CD4-positive, alpha-beta memory T cell (primary cell): Measurements from ENCODE around the gene CEBPB. TPM values are rescaled to one million over a fixed set of nuclear protein-coding genes. Genes with fewer than 3 reads are reported as not detected.
A peak's percentile ranks its signal among the peaks of the same experiment; 100 is the strongest.

Experiments used
- CTCF ChIA-PET: fragments of 350-600 bp; sonication (Branson Sonifier 250); formaldehyde crosslinking; loops from one replicate; lab custom pipeline; 2021; ENCODE audit warnings: inconsistent platforms; ENCODE audit not compliant: partially characterized antibody; lab: Charles Lee
- POLR2A ChIA-PET: fragments of 350-600 bp; sonication (Branson Sonifier 250); formaldehyde crosslinking; loops from one replicate; lab custom pipeline; 2021; ENCODE audit not compliant: partially characterized antibody; lab: Charles Lee
- DNase-seq, 5 donors: peaks; one replicate each; pipeline versions ENCODE4 v3.0.0 to v3.0.0-alpha.2; 2020 to 2022; ENCODE audit warnings: mixed read lengths in 1 of 5
- H3K27ac ChIP-seq: one replicate; pipeline ENCODE4 v1.7.0; 2013; ENCODE audit warnings: low read depth, low read length
- H3K27me3 ChIP-seq: 2 replicates; pipeline ENCODE4 v1.7.0; 2013; ENCODE audit warnings: mild to moderate bottlenecking, low read length, moderate library complexity; ENCODE audit not compliant: insufficient read depth
- H3K36me3 ChIP-seq: 2 replicates; pipeline ENCODE4 v1.7.0; 2013; ENCODE audit warnings: mild to moderate bottlenecking, low read length, moderate library complexity; ENCODE audit not compliant: insufficient read depth
- H3K4me1 ChIP-seq: 2 replicates; pipeline ENCODE4 v1.7.0; 2013; ENCODE audit warnings: mild to moderate bottlenecking, low read length, moderate library complexity; ENCODE audit not compliant: insufficient read depth
- H3K4me3 ChIP-seq, 2 donors: one replicate each; pipeline ENCODE4 v1.7.0; 2013; ENCODE audit warnings: low read length in 2 of 2, mild to moderate bottlenecking in 1 of 2
- H3K9me3 ChIP-seq, 2 donors: one replicate each; pipeline ENCODE4 v1.7.0; 2013; ENCODE audit warnings: low read length in 2 of 2, control low read depth in 1 of 2; ENCODE audit not compliant: control insufficient read depth in 1 of 2
- H3K27ac Mint-ChIP-seq, 7 donors: one replicate each; pipeline ENCODE4 v1.8.0; 2020 to 2021; ENCODE audit warnings: mixed read lengths in 7 of 7, mild to moderate bottlenecking in 6 of 7, inconsistent platforms in 3 of 7, moderate library complexity in 3 of 7
- H3K27me3 Mint-ChIP-seq, 2 donors: one replicate each; pipeline ENCODE4 v1.8.0; 2020 to 2021; ENCODE audit warnings: mixed read lengths in 2 of 2
- H3K36me3 Mint-ChIP-seq, 2 donors: one replicate each; pipeline ENCODE4 v1.8.0; 2020 to 2021; ENCODE audit warnings: mixed read lengths in 2 of 2, inconsistent platforms in 1 of 2, mild to moderate bottlenecking in 1 of 2
- H3K4me1 Mint-ChIP-seq, 4 donors: one replicate each; pipeline ENCODE4 v1.8.0; 2020 to 2021; ENCODE audit warnings: mixed read lengths in 4 of 4, mild to moderate bottlenecking in 1 of 4
- H3K4me3 Mint-ChIP-seq, 8 donors: one replicate each; pipeline ENCODE4 v1.8.0; 2020 to 2021; ENCODE audit warnings: mixed read lengths in 8 of 8, mild to moderate bottlenecking in 7 of 8, moderate library complexity in 6 of 8, inconsistent platforms in 3 of 8
- H3K9me3 Mint-ChIP-seq, 8 donors: one replicate each; pipeline ENCODE4 v1.8.0; 2020 to 2021; ENCODE audit warnings: mixed read lengths in 8 of 8, mild to moderate bottlenecking in 5 of 8, inconsistent platforms in 3 of 8, moderate library complexity in 1 of 8
- intact Hi-C: fragments of 100-400 bp; cut with micrococcal nuclease; formaldehyde crosslinking; loops from one replicate; pipeline ENCODE4 v1.15.1; 2023
- polyA plus RNA-seq, 2 donors: library from polyadenylated mRNA; unstranded; fragments of 300-500 nt; fragmentation: Illumina TruSeq; gene quantifications; one replicate each; pipeline ENCODE4 v1.2.3, GENCODE V29; 2021
- total RNA-seq, 2 experiments: library from RNA; stranded (reverse); gene quantifications; one replicate each; pipeline ENCODE4 v1.2.3, GENCODE V29; 2021

Gene CEBPB
- total and polyA plus RNA-seq, 4 experiments from 2014 or later: 12.8 to 34.3 (median 28.1) TPM

DNA sequence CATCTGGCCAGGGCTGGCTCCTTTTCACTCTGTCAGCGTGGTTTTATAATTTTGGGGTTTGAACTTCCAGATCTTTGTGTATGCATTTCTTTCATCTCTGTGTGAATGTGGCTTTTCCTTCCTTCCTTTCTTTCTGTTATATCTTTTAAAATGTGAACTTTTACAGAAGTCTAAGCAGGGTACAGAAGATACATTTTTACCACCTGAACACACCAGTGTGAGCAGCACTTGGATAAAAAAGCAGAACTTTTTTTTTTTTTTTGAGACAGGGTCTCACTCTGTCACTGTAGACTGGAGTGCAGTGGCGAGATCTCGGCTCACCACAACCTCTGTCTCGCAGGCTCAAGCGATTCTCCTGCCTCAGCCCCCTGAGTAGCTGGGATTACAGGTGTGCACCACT is 20.5 kb downstream of the CEBPB start:
- Mint-ChIP-seq H3K4me1 (peaks cover 7 to 17% (median 12%) of the 10 kb centered on the region in 4 donors), H3K36me3 (no peaks in the 10 kb centered on the region), H3K27ac (peak overlapping the region in 1 of 7 donors; percentile 46), H3K4me3 (peak overlapping the region in 3 of 8 donors; percentile 5 to 61 (median 5)), H3K9me3 (peaks cover 0 to 1% (median 0%) of the 10 kb centered on the region in 8 donors), H3K27me3 (peaks cover 4 to 12% of the 10 kb centered on the region in 2 donors)
- POLR2A ChIA-PET: no interaction called here
- Histone ChIP-seq H3K27me3 (no peaks in the 10 kb centered on the region), H3K9me3 (no peaks in the 10 kb centered on the region), H3K4me1 (peaks cover 3% of the 10 kb centered on the region), H3K36me3 (no peaks in the 10 kb centered on the region), H3K4me3 (no peak overlapping the region), H3K27ac (no peak overlapping the region)
- no peak for DNase-seq
- intact Hi-C loops: no loop called here
- CTCF ChIA-PET: interaction anchor here (0.7 kb wide), 1 partner anchor 8 kb away, joined by 3 read pairs; no protein-coding TSS in a partner anchor

- peaks cover 6 to 12% of the 10 kb centered on the region in 2 donors for H3K27me3 Mint-ChIP-seq
- Histone ChIP-seq H3K27ac (no peak overlapping the region), H3K36me3 (no peaks in the 10 kb centered on the region), H3K9me3 (no peaks in the 10 kb centered on the region), H3K4me3 (no peak overlapping the region), H3K4me1 (peaks cover 3% of the 10 kb centered on the region), H3K27me3 (no peaks in the 10 kb centered on the region)
- H3K4me1 Mint-ChIP-seq: peaks cover 7 to 17% (median 11%) of the 10 kb centered on the region in 4 donors
- intact Hi-C loops: no loop called here
- no peak overlapping the region for H3K4me3 Mint-ChIP-seq
- POLR2A ChIA-PET: no interaction called here
- CTCF ChIA-PET: no interaction called here
- peaks cover 0 to 1% (median 0%) of the 10 kb centered on the region in 8 donors for H3K9me3 Mint-ChIP-seq
- H3K27ac Mint-ChIP-seq: peak overlapping the region in 1 of 7 donors; percentile 62
- no peak for DNase-seq
- no peaks in the 10 kb centered on the region for H3K36me3 Mint-ChIP-seq
These were observed 23.0 kb downstream of the CEBPB start for GRCh38 chr20:50213531-50214106.

GRCh38 chr20:50214226-50215024 is 23.8 kb downstream of the CEBPB start:
- Histone ChIP-seq H3K9me3 (no peaks in the 10 kb centered on the region), H3K27me3 (no peaks in the 10 kb centered on the region), H3K36me3 (no peaks in the 10 kb centered on the region), H3K4me1 (peaks cover 3% of the 10 kb centered on the region), H3K27ac (no peak overlapping the region), H3K4me3 (no peak overlapping the region)
- Mint-ChIP-seq H3K4me1 (peaks cover 7 to 17% (median 11%) of the 10 kb centered on the region in 4 donors), H3K9me3 (peaks cover 0 to 1% (median 0%) of the 10 kb centered on the region in 8 donors), H3K27ac (no peak overlapping the region), H3K4me3 (no peak overlapping the region), H3K36me3 (no peaks in the 10 kb centered on the region), H3K27me3 (peaks cover 9 to 12% of the 10 kb centered on the region in 2 donors)
- POLR2A ChIA-PET: no interaction called here
- CTCF ChIA-PET: no interaction called here
- intact Hi-C loops: no loop called here
- DNase-seq: no peak

GRCh38 chr20:50215101-50215690 is 24.6 kb downstream of the CEBPB start:
- H3K27me3 ChIP-seq: no peaks in the 10 kb centered on the region

GRCh38 chr20:50215926-50216325 is 25.3 kb downstream of the CEBPB start:
- intact Hi-C loops: no loop called here
- H3K36me3 ChIP-seq: no peaks in the 10 kb centered on the region
- H3K27ac ChIP-seq: no peak overlapping the region
- Mint-ChIP-seq H3K9me3 (peaks cover 0 to 4% (median 0%) of the 10 kb centered on the region in 8 donors), H3K27me3 (peaks cover 9% of the 10 kb centered on the region in 2 donors), H3K4me3 (no peak overlapping the region), H3K36me3 (no peaks in the 10 kb centered on the region), H3K27ac (no peak overlapping the region), H3K4me1 (peaks cover 6 to 16% (median 9%) of the 10 kb centered on the region in 4 donors)
- H3K9me3 ChIP-seq: no peaks in the 10 kb centered on the region
- no peak for DNase-seq
- ChIA-PET POLR2A (no interaction called here), CTCF (no interaction called here)
- no peaks in the 10 kb centered on the region for H3K27me3 ChIP-seq
- H3K4me3 ChIP-seq: no peak overlapping the region
- peaks cover 2% of the 10 kb centered on the region for H3K4me1 ChIP-seq

More at GRCh38 chr20:50215101-50215690, 24.6 kb downstream of the CEBPB start:
- Histone ChIP-seq H3K4me3 (no peak overlapping the region), H3K36me3 (no peaks in the 10 kb centered on the region), H3K9me3 (no peaks in the 10 kb centered on the region), H3K27ac (no peak overlapping the region), H3K4me1 (peaks cover 3% of the 10 kb centered on the region)
- no peak for DNase-seq
- CTCF ChIA-PET: no interaction called here
- H3K4me3 Mint-ChIP-seq: no peak overlapping the region
- H3K27me3 Mint-ChIP-seq: peaks cover 9% of the 10 kb centered on the region in 2 donors
- intact Hi-C loops: no loop called here
- POLR2A ChIA-PET: no interaction called here
- no peak overlapping the region for H3K27ac Mint-ChIP-seq
- no peaks in the 10 kb centered on the region for H3K36me3 Mint-ChIP-seq
- H3K9me3 Mint-ChIP-seq: peaks cover 0 to 4% (median 0%) of the 10 kb centered on the region in 8 donors
- H3K4me1 Mint-ChIP-seq: peaks cover 7 to 17% (median 11%) of the 10 kb centered on the region in 4 donors

GRCh38 chr20:50216543-50217206 is 26.0 kb downstream of the CEBPB start:
- Histone ChIP-seq H3K27me3 (no peaks in the 10 kb centered on the region), H3K27ac (no peak overlapping the region), H3K4me3 (no peak overlapping the region), H3K9me3 (no peaks in the 10 kb centered on the region), H3K36me3 (no peaks in the 10 kb centered on the region), H3K4me1 (no peaks in the 10 kb centered on the region)
- Mint-ChIP-seq H3K27me3 (peaks cover 9% of the 10 kb centered on the region in 2 donors), H3K36me3 (no peaks in the 10 kb centered on the region), H3K9me3 (peaks cover 0 to 4% (median 0%) of the 10 kb centered on the region in 8 donors), H3K4me3 (no peak overlapping the region), H3K4me1 (peaks cover under 1 to 8% (median 4%) of the 10 kb centered on the region in 4 donors), H3K27ac (no peak overlapping the region)
- intact Hi-C loops: no loop called here
- POLR2A ChIA-PET: no interaction called here
- no peak for DNase-seq
- CTCF ChIA-PET: no interaction called here
